Body of pancreas (tissue), 4 donors: ENCODE data around the gene CAMKK2. TPM values are rescaled to one million over a fixed set of nuclear protein-coding genes. Genes with fewer than 3 reads are reported as not detected.

ENCODE experiments used
- ATAC-seq: fragments of 150-250 bp; one replicate; pipeline ENCODE4 v1.9.1; 2016
- DNase-seq, 4 donors: peaks; one replicate each; pipeline ENCODE4 v3.0.0-alpha.2; 2019
- H3K27ac ChIP-seq, 4 donors: fragments of 200-600 bp; sonication (generic); 1 replicate in 3 of 4; 2 replicates in 1 of 4; pipeline versions ENCODE4 v1.5.1 to v1.6.1; 2016 to 2019; ENCODE audit warnings: mild to moderate bottlenecking in 1 of 4, mixed read lengths in 1 of 4, moderate library complexity in 1 of 4
- H3K27me3 ChIP-seq, 2 donors: fragments of 200-600 bp; sonication (generic); one replicate each; pipeline ENCODE4 v1.6.0; 2016; ENCODE audit warnings: mild to moderate bottlenecking in 1 of 2
- H3K36me3 ChIP-seq, 2 donors: fragments of 200-600 bp; sonication (generic); replicated peaks in 1 of 2; 2 replicates each; pipeline ENCODE4 v1.5.1; 2016; ENCODE audit warnings: low read depth in 2 of 2; ENCODE audit not compliant: insufficient read depth in 1 of 2
- H3K4me1 ChIP-seq: fragments of 200-600 bp; sonication (generic); one replicate; pipeline ENCODE4 v1.6.0; 2016
- H3K4me3 ChIP-seq, 2 donors: fragments of 200-600 bp; sonication (generic); 1 replicate in 1 of 2; 2 replicates in 1 of 2; pipeline ENCODE4 v1.5.1; 2016 to 2019
- H3K9me3 ChIP-seq, 3 donors: fragments of 200-600 bp; sonication (generic); 1 replicate in 2 of 3; 2 replicates in 1 of 3; pipeline ENCODE4 v1.5.1; 2016
- CTCF ChIP-seq, 7 experiments: fragments of 450-650 bp in 4 of 7; fragments of 200-600 bp in 3 of 7; sonication (generic) in 3 of 7; IDR thresholded peaks; one replicate each; pipeline ENCODE4 v1.5.1; 2016 to 2019; ENCODE audit warnings: antibody characterized with exemption in 7 of 7
- POLR2A ChIP-seq, 3 donors: fragments of 450-650 bp; IDR thresholded peaks; one replicate each; pipeline ENCODE4 v1.6.1; 2016; ENCODE audit warnings: antibody characterized with exemption in 3 of 3, mild to moderate bottlenecking in 2 of 3
- WGBS, 2 donors: methylation state at CpG; one replicate each; pipeline ENCODE4 v1.1.5; 2017; 5-methylcytosine and 5-hydroxymethylcytosine counted together
- intact Hi-C: fragments of 100-400 bp; cut with DNase I; formaldehyde crosslinking; loops from one replicate; pipeline ENCODE4 v1.15.1; 2023
- total RNA-seq, 2 donors: library from RNA; depleted of rRNA; stranded (reverse); fragments of >200 nt; gene quantifications; one replicate each; pipeline ENCODE4 v1.1.0, GENCODE V29; 2016

CAMKK2 gene
- total RNA-seq, 2 donors from 2014 or later, result 17.4 to 70.5 TPM

GRCh38 chr12:121246893-121247557 lies 49.5 kb downstream of the CAMKK2 start:
- ATAC-seq, result no peak
- Histone ChIP-seq H3K27me3 (no peaks in the 10 kb centered on the region), H3K36me3 (peaks cover 0 to 16% of the 10 kb centered on the region in 2 donors), H3K9me3 (no peaks in the 10 kb centered on the region), H3K27ac (no peak overlapping the region), H3K4me3 (no peak overlapping the region), H3K4me1 (no peaks in the 10 kb centered on the region)
- intact Hi-C loops, result no loop called here
- 90 to 96% methylated on average over 13 to 16 of the region's 16 CpGs for WGBS, 2 donors
- DNase-seq, result no peak
- TF ChIP-seq CTCF (IDR thresholded peaks at IDR 0.05) (no peak), POLR2A (IDR thresholded peaks at IDR 0.05) (no peak)

- Histone ChIP-seq H3K4me3 (no peak overlapping the region), H3K27ac (no peak overlapping the region), H3K9me3 (no peaks in the 10 kb centered on the region), H3K27me3 (no peaks in the 10 kb centered on the region), H3K36me3 (peaks cover 0 to 16% of the 10 kb centered on the region in 2 donors), H3K4me1 (no peaks in the 10 kb centered on the region)
- intact Hi-C loops, result no loop called here
- DNase-seq (no peak), ATAC-seq (no peak)
- WGBS, 2 donors, result 89 to 93% methylated on average over 7 of the region's 7 CpGs
- TF ChIP-seq CTCF (IDR thresholded peaks at IDR 0.05), result no peak
- no peak for TF ChIP-seq POLR2A (IDR thresholded peaks at IDR 0.05)
Measured at GRCh38 chr12:121245951-121246350, 50.6 kb downstream of the CAMKK2 start.

- Histone ChIP-seq H3K27ac (no peak overlapping the region), H3K4me3 (no peak overlapping the region), H3K36me3 (peaks cover 0 to 12% of the 10 kb centered on the region in 2 donors), H3K9me3 (no peaks in the 10 kb centered on the region), H3K27me3 (no peaks in the 10 kb centered on the region), H3K4me1 (no peaks in the 10 kb centered on the region)
- TF ChIP-seq CTCF (IDR thresholded peaks at IDR 0.05), result no peak
- TF ChIP-seq POLR2A (IDR thresholded peaks at IDR 0.05), result no peak
- ATAC-seq (no peak), DNase-seq (no peak)
- 93 to 95% methylated on average over 13 to 14 of the region's 14 CpGs for WGBS, 2 donors
- intact Hi-C loops, result no loop called here
Measured at GRCh38 chr12:121245031-121245430, 51.5 kb downstream of the CAMKK2 start.

- intact Hi-C loops, result no loop called here
- DNase-seq (no peak), ATAC-seq (no peak)
- no peaks in the 10 kb centered on the region for H3K9me3 ChIP-seq
- H3K4me1 ChIP-seq, result peaks cover 27% of the 10 kb centered on the region
- no peak for TF ChIP-seq CTCF (IDR thresholded peaks at IDR 0.05)
- TF ChIP-seq POLR2A (IDR thresholded peaks at IDR 0.05), result no peak
- no peaks in the 10 kb centered on the region for H3K27me3 ChIP-seq
- 85 to 89% methylated on average over 10 to 17 of the region's 17 CpGs for WGBS, 2 donors
- no peak overlapping the region for H3K27ac ChIP-seq
- H3K36me3 ChIP-seq, result peaks cover 0 to 1% of the 10 kb centered on the region in 2 donors
- H3K4me3 ChIP-seq, result no peak overlapping the region
Measured at GRCh38 chr12:121241156-121241970, 55.1 kb downstream of the CAMKK2 start.
